HL-60/S4 treated with retinoic acid at 250 ng/mL for 4 days and 3 days (cell line): ENCODE results near the gene AMIGO3.

ENCODE experiments used
- in situ Hi-C: fragments of 300-500 bp; cut with MboI; formaldehyde crosslinking; loops from 2 replicates; pipeline ENCODE4 v1.7.0; 2022; ENCODE audit warnings: low sequenced_read_pairs

AMIGO3 gene

DNA sequence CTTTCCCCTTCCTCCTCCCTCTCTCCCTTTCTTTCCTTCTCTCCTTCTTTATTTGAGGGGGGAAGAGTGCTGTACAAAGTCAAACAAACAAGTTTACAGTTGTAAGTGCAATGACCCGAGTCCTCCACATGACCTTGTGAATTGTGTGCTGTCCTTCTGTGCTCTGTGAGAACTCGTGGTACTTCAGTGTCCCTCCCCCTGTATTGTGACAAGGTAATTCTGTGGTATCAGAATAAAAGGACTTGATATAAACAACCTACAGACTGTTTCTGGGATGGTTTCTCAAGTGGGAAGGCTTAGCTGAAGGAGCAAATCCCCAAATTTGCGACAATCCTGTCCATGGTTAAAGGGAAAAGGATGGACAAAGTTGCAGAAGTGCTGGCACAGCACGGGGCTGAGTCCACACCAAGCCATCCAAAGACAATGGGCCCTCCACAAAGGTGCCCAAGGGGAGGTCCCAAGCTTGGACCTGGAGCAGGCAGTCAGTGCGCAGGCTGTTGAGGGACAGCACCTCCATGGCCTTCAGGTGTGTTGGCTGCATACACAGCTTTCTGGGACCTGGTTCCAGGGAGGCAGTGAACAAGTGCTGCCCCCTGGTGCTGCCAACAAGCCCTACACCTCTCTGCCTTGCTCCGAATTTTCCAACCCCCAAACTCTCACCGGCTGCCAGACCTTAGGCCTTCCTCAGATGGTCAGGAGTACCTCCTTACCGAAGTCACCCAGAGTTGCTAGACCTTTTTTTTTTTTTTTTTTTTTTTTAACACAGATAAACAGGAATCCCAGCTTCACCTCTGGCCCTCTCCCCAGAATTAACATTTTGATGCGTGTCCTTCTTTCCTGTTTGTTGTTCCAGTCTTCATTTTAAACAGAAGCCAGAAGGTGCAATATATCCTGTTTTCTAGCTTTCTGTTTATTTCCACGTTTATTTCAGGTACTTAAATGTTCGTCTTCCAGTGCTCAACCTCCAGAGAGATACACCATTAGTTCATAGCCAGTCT, 47.9 kb downstream of the AMIGO3 start:
- in situ Hi-C loops = no loop called here

DNA sequence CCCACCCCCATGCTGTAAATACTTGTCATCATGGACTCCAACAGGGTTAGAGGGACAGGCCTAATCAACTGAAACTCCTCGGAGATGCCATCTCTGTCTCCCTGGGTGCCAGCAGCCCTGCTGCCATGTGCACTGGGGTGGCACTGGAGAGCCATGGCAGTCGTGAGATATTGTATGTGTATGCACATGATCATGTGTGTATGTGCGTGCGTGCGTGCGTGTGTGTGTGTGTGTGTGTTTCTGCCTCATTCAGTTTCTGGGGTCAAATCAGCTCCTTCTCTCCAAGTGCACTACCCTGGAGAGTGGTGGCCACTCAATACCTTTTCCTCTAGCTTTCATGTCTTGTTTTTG, 48.6 kb downstream of the AMIGO3 start:
- in situ Hi-C loops = no loop called here

- in situ Hi-C loops = no loop called here
These were observed 50.1 kb downstream of the AMIGO3 start for GRCh38 chr3:49669352-49669751.

GRCh38 chr3:49668861-49669260, 50.6 kb downstream of the AMIGO3 start:
- in situ Hi-C loops = no loop called here

DNA sequence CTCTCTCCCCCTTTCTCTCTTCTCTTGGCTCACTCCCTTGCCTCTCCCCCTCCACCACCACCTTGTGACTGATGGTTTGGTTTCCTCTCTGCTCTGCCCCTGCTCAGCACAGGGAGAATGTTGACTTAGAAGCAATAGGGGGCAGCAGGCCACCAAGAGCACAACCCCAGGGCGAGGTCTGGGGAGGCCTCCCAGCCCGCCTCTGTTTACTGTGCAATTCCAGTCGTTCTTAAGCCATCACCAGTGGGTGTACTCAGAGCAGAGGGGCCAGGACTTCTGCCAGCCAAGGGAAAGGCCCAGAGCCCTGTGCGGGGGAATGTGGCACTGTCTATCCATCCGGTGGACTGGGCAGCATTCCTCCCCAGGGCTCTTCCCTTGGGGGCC, 51.1 kb downstream of the AMIGO3 start:
- in situ Hi-C loops = no loop called here

- in situ Hi-C loops = no loop called here
These were observed 51.6 kb downstream of the AMIGO3 start for GRCh38 chr3:49667701-49668413.
